HG03066 (cell line): Measurements from ENCODE around the gene ZNF576.
A peak's percentile ranks its signal among the peaks of the same experiment; 100 is the strongest.
"Not testable (repeated sequence)": the region's sequence is repeated elsewhere in the genome, so short reads cannot be mapped to it uniquely, and the experiment has no call there.

ENCODE experiments used
- ATAC-seq: cut with Tn5 transposase; IDR thresholded peaks from one replicate; pipeline ENCODE4 v1.9.1; 2021; ENCODE audit warnings: low read depth; ENCODE audit not compliant: unreplicated experiment

Gene ZNF576, protein sequence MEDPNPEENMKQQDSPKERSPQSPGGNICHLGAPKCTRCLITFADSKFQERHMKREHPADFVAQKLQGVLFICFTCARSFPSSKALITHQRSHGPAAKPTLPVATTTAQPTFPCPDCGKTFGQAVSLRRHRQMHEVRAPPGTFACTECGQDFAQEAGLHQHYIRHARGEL

DNA sequence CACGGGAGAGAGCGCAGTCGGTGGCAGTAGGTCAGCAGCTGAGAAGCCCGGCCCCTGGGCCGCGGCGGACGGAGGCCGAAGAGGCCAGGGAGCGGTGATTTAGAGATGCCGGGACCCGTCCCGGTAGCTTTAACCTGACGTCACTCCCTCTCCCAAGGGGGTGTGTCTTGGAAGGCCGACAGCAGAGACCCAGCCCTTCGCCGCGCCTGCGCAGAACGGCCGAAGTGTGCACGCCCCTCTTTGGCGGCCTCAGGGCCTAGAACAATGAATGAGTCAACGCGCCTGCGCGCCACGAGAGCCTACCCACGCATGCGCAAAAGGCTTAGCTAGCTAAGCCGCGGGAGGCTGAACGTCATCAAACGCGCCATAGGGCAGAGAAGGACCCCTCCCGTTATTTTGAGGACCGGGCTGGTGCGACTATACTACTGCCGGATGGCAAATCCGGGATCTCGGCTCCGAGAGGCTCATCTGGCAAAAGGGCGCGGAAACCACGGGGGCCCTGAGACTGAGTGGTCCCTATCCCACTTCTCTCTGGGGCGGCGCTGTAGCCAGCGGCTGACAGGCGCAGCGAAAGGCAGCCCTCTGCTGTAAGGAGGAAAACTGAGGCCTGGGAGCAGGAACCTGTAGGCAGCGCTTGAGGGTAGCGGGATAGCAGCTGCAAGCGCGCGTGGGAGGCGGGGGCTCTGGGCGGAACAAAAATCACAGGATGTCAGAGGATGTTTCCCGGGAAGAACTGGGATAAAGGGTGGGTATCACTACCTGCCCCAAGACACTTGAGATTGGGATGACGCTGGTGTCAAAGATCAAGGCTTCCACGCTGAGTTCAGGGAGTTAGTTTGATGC is at the start of gene ZNF576, which contains the start of gene IRGQ:
TSS of gene ZNF576 (plus strand) at position 597 of the 843 bp plus-strand sequence. CDS start 514 bp downstream, outside the sequence.
TSS of gene IRGQ (minus strand) at position 136 of the 843 bp plus-strand sequence. CDS start 796 bp downstream, outside the sequence.
- peak; percentile 80 for ATAC-seq

DNA sequence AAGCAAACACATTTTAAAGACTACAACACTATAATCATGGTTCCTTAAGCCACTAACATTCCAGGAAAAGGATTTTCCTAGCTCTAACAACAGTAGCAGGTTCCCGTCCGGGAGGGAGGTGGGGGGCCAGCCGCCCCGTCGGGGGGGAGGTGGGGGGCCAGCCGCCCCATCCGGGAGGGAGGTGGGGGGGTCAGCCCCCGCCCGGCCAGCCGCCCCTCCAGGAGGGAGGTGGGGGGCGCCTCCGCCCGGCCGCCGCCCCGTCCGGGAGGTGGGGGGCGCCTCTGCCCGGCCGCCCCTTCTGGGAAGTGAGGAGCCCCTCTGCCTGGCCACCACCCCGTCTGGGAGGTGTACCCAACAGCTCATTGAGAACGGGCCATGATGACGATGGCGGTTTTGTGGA is 48.5 kb upstream of the ZNF576 start:
- ATAC-seq = not testable (repeated sequence)

DNA sequence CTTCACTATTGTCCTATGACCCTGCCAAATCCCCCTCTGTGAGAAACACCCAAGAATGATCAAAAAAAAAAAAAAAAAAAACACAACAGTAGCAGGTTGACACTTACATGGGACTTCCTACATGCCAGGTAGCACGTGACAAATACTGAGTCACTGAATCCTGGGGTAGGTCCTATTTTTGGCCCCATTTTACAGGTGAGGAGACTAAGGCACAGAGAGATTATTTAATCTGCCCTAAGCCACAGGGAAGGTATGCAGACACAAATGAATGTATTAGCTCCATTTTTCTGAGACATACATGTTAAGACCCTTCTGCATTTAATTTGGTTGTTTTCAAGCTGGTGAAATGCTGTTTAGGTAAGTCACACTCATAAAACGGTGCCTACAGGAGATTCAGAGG is 47.7 kb upstream of the ZNF576 start:
- no peak for ATAC-seq

DNA sequence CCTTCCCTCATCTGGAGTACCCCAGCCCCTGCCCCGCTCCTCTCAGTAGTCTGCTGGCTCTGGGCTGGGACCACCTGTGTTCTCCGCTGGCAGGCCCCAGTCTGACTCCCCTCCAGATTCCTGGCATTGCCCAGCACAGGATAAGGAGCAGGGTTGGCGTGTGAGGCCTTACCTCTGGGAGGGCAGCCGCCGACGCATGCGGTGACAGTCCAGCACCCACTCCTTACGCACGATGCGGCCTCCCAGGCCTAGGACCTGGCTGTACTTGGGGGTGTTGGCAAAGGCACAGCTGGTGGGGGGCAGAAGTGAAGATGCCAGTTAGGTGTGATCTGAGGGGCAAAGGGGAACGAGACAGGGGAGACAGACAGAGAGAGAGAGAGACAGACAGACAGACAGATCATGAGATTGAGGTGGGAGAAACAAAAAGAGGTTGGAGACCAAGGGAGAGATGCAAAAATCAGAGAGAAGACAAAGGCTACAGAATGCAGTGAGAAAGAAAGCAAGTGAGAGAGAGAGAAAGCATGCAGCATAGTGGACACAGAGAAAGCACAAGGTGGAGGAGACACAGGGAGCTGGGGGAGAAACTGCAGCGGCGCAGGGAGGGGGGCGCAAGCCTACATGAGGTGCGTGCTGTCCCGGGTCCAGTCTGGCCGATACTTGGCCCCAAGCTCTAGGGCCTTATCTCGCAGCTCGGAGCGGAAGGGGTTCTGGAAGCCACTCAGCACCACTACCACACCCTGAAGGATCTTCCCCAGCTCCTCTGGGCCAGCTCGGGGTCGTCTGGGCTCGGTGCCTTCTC is 44.8 kb upstream of the ZNF576 start:
- ATAC-seq = no peak

DNA sequence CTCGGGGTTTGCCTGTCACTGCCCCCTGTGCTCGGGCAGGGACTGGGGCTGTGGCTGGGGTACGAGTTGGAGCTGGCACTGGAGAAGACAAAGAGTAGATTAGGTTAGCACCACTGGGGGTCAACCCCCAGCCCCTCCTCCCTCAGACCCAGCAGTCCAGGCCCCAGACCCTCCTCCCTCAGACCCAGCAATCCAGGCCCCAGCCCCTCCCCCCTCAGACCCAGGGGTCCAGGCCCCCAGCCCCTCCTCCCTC is 44.3 kb upstream of the ZNF576 start:
- no peak for ATAC-seq

DNA sequence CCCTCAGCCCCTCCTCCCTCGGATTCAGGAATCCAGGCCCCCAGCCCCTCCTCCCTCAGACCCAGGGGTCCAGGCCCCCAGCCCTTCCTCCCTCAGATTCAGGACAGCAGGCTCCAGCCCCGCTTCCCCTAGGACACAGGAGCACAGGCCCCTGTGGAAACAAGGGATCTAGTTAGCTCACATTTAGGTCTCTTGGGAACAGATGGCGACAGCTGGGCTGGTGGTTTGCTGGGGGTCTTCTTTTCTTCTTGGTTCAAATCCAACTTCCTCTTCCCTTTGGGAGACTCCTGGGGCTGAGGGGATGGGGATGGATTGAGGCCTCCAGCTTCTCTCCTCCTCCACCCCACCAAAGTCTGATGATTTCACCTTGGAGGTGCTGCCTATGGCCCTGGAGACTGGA is 43.8 kb upstream of the ZNF576 start:
- ATAC-seq = no peak

DNA sequence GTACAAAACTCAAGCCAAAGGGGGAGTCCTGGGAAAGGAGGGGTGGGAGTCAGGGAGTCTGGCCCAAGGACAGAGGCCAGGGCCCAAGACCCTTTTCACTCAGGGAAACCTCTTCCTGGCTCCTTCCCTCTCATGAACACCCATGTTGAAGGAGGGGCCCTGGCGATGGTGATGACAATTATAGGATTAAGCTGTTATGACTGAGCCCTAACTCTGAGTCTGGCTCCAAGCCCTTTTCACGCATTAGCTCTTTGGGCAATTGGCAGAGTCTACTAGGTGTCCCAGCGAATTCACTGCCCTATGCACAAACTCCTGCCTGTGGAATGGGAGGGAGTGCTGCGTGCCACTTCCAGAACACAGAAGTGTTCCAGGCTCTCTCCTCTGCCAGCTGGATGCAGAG is 42.7 kb upstream of the ZNF576 start:
- no peak for ATAC-seq

DNA sequence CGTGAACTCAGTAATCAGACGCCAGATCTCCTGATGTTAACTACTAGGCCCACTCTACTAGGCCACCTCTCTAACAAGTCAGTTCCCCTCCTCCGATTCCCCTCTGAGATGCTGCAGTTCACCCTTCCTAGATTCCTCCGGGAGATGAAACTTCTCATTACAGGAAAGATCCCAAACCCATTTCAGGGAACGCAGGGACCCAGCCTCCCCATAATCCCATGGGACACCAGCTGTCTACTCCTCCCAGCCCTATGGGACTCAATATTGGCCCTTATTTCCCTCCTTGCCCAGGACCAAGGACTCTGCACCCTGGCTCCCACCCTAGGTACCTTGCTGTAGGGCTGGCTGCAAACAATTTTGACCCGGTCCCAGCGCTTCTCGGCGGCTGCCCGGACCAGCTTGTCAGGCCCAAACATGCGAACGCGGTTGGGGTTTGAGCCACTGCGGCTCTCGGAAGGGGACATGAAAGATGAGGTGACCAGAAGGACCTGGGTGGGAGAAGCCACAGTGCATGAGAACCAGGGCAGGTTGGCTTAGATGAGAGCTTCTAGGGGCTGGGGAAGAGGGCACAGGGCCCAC is 42.0 kb upstream of the ZNF576 start:
- ATAC-seq = no peak

DNA sequence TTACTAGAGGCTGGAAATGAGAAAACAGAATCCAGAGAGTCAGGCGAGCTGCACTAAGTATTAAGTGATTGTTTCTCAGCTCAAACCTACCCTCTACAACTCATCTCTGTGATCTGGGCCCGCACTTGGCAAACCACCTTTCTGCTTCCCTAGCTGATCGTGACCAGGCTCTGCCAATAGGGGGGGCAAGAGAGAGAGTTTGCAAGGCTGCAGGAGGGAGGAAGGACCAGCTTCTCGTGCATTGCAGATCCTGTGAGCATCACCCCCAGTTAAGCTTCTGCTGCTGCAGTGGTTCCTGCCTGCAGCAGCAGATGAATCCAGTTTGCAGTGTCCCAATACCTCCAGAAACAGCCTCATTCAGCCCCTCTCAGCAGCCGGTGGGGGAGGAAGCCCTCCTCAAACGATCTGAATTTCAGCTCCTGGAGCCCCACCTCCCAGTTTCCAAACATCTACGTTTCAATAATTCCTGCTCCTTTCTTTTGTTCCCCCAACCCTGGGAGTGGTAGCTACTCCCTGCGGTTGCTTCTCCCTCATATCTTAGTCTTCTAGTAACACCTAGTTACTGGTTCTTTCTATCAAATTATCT is 41.1 kb upstream of the ZNF576 start:
- no peak for ATAC-seq

DNA sequence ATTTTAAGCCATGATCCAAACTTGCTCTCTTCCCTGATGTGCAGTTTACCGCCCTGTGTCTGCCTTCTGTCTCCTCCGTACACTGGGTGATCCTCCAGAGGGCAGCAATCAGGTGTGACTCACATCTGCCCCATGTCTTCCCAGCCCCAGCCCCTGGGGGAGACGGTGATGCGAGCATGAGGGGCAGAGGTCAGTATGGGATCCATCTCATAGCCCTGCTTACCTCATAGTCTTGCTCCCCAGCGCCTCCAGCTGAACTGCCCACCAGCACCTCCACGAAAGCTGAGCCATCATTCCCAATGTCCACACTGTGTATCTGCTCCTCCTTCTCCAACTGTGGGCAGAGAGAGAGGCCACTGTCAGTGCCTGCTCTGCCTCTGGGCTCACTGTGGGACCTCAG is 35.7 kb upstream of the ZNF576 start:
- ATAC-seq = no peak

DNA sequence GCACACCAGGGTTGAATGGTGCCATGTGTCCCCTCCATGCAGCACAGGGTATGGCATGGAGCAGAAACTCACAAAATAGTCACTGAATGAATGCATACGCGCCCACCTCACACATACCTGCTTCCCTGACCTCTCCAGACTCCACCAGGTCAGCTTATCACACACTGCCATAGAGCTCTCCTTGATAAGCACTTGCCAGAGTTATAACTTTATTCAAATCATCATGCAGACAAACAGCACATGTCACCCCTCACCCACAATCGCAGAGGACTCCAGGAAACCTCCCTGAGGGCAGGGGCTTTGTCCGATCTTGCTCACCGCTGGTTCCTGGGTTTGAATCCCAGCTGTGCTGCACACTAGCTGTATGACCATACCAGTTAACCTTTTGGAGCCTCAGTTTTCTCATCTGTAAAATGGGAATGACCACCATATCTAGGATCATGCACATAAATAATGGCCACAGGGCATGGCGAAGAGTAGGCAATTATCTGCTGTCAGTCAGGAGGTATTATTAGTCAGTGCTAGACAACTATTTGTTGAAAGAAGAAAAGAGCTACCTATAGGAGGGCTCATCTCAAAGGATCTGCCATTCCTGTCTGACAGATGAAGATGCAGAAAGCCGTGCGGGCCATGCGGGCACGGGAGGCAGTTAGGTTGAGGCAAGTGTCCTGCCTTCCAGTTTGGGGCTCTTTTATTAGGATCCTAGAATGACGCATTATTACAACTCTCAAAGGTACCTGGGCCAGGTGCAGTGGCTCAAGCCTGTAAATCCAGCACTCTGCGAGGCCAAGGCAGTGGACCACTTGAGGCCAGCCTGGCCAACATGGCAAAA is 35.0 kb upstream of the ZNF576 start:
- no peak for ATAC-seq

DNA sequence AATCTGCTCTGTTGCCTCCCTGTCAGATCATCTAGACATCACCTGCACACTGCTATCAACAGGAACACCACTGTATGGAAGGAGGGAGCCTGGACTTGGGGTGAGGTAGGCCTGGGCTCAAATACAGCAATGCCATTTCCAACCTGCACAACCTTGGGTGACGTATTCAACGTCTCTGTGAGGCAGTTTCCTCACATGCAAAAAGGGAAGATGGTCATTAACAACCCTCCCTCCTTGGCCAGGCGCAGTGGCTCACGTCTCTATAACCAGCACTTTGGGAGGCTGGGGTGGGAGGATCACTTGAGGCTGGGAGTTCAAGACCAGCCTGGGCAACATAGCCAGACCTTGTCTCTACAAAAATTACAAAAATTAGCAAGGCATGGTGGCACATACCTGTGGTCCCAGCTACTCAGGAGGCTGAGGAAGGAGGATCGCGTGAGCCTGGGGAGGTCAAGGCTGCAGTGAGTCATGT is 34.1 kb upstream of the ZNF576 start:
- ATAC-seq = no peak

DNA sequence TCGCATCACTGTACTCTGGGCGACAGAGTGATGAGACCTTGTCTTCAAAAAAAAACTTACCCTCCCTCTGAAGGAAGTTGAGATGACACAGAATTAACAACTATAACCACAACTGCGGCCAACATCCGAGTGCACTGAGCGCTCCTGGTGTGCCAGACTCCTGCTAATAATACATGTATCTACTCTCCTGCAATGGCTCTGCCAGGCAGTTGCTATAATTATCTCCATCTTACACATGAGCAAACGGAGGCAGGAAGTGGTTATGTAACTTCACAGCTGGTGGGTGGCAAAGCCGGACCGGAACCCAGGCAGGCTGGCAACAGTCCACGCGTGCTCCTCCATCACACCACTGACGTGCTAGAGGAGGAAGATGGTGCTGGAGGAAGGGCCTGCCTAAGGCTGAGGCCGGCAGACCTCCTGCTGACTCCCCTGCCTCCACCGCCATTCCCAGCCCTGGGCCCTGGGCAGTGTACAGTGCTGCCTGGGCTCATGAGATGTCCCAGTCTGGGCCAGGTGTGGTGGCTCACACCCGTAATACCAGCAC is 33.6 kb upstream of the ZNF576 start:
- ATAC-seq = no peak

DNA sequence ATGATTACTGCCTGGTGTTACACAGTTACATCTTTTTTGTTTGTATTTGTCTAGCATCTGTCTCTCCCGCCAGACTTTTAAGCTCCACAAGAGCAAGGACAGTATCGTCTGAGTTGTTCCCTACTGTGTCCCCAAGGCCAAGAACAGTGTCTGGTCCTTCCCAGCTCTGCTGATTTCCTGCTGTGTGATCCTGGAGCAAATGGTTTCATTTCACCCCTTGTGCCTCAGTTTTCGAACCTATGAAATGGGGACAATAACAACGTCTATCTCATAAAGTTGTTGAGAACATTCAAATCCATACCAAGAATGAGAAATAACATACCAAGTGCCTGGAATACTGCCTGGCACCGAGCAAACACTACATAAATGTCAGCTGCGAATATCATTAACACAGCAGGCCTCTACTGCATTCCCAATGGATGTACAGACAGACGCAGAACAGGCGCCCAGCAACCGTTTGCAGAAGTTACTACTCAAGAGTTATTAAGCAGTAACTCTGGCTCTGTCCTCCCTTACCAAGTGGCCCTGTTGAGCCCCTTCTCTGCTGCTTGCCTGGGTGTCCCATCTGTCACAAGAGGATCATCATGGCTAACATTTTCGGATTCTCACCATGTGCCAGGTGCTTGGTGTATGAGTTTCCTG is 32.5 kb upstream of the ZNF576 start:
- ATAC-seq = no peak

DNA sequence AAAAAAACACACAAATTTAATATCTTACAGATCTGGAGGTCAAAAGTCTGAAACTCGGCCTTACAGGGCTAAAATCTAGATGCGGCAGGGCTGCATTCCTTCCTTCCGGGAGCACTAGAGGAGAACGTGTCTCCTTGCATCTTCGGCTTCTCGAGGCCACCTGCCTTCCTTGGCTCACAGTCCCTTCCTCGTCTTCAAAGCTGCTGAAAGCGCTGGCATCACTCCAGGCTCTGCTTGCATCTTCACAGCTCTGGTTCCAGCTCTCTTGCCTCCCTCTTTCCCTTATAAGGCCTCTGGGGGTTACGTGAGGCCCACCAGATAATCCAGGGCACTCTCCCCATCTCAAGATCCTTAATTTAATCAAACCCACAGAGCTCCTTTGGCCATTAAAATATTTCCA is 31.6 kb upstream of the ZNF576 start:
- no peak for ATAC-seq

DNA sequence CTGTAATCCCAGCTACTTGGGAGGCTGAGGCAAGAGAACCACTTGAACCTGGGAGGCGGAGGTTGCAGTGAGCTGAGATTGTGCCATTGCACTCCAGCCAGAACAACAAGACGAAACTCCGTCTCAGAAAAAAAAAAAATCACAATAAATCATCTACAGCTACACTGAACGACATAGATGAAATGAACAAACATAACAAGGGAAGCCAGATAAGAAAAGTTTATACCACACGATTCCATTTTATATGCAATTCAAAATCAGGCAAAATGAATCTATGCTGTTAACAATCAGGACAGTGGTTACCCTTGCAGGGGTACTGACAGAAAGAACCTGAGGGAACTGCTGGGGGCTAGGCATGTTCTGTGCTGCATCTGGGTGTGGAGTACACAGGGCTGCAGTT is 26.7 kb upstream of the ZNF576 start:
- no peak for ATAC-seq

DNA sequence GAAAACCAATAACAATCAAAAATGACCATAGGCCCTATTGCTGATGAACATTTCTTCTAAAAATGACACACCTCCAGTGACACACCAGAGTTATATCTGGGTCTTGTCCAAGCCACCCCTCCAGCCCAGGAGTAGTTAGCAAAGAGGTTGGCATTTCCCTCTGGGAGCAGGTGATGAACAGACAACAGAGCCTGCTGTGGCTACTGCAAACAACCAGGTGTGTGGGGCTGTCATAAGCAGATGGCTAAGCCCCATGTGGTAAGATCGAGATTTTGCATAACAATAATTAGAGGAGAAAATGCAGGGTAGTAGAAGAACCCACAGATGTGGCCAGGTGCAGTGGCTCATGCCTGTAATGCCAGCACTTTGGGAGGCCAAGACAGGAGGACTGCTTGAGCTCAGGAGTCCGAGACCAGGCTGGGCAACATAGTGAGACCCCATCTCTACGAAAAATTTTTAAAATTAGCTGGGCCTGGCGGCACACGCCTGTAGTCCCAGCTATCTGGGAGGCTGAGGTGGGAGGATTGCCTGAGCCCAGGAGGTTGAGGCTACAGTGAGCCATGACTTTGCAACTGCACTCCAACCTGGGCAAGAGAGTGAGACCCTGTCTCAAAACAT is 26.1 kb upstream of the ZNF576 start:
- ATAC-seq = no peak

DNA sequence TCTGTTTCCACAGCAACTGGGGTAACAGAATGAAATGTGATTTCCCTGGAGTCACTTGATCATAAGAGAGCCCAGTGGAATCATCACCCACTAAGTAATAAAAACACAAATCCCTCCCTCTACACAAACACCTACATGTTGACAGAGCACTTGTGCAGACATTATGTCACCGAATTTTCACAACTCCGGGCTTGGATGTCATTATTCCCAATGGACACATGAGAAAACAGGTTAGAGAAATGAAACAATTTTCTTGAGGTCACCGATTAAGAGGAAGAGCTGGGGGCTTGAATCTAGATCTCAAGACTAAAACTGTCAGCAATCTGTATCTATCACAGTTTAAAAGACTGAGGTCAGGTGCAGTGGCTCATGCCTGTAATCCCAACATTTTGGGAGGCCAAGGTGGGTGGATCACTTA is 24.2 kb upstream of the ZNF576 start:
- ATAC-seq = no peak
